ENCODE measurements around the gene PLCL2. TPM values are rescaled to one million over a fixed set of nuclear protein-coding genes. Genes with fewer than 3 reads are reported as not detected.

The PLCL2 gene
- polyA plus RNA-seq, 2 of the 4 experiments (the other 2 are of a cell fraction), result 2.1 to 3.0 TPM

GRCh38 chr3:16837602-16838001 lies 47.2 kb upstream of the PLCL2 start:
- WGBS (ENCODE audit: missing lambda C conversion rate), result 78% methylated on average over 7 of the region's 7 CpGs
- no peak overlapping the region for H3K4me3 ChIP-seq
- ATAC-seq (no peak), FAIRE-seq (no peak), DNase-seq (ENCODE audit: low read depth in 1 of 2, low spot score in 1 of 2) (no peak)
- no peak overlapping the region for H3K4me2 ChIP-seq
- POLR2A ChIA-PET, result no interaction called here
- no peak overlapping the region for H3K27ac ChIP-seq
- H3K4me1 ChIP-seq, result no peaks in the 10 kb centered on the region
- H3K9me3 ChIP-seq, result no peaks in the 10 kb centered on the region
- no peak for TF ChIP-seq HDAC2 (IDR thresholded peaks at IDR 0.05)
- CTCF ChIA-PET, result interaction anchor here (0.8 to 1.4 kb wide), 4 partner anchors 9 to 397 kb away, joined by 3 to 5 read pairs (median 4); no protein-coding TSS in a partner anchor

GRCh38 chr3:16838561-16838960 lies 46.2 kb upstream of the PLCL2 start:
- Histone ChIP-seq H3K4me3 (no peak overlapping the region), H3K9me3 (no peaks in the 10 kb centered on the region), H3K4me1 (no peaks in the 10 kb centered on the region), H3K4me2 (no peak overlapping the region), H3K27ac (no peak overlapping the region)
- ATAC-seq (no peak), DNase-seq (ENCODE audit: low read depth in 1 of 2, low spot score in 1 of 2) (no peak), FAIRE-seq (no peak)
- ChIA-PET CTCF (interaction anchor here (1.4 kb wide), 1 partner anchor 396 kb away, joined by 5 read pairs; no protein-coding TSS in a partner anchor), POLR2A (no interaction called here)
- 30% methylated on average over 1 of the region's 1 CpG for WGBS (ENCODE audit: missing lambda C conversion rate)
- TF ChIP-seq SREBF2 (IDR thresholded peaks at IDR 0.05), result no peak
- no peak for TF ChIP-seq HOXA7 (CRISPR knock-in tag; IDR thresholded peaks at IDR 0.05)
- no peak for TF ChIP-seq CEBPB (IDR thresholded peaks at IDR 0.05)
- TF ChIP-seq, protein P1, sequence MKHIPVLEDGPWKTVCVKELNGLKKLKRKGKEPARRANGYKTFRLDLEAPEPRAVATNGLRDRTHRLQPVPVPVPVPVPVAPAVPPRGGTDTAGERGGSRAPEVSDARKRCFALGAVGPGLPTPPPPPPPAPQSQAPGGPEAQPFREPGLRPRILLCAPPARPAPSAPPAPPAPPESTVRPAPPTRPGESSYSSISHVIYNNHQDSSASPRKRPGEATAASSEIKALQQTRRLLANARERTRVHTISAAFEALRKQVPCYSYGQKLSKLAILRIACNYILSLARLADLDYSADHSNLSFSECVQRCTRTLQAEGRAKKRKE (CRISPR knock-in tag; IDR thresholded peaks at IDR 0.05; ENCODE audit: low read depth), result no peak
- no peak for TF ChIP-seq REST (IDR thresholded peaks at IDR 0.05)
- TF ChIP-seq EHF (CRISPR knock-in tag; IDR thresholded peaks at IDR 0.05), result no peak
- no peak for TF ChIP-seq SMC3 (IDR thresholded peaks at IDR 0.05)
- TF ChIP-seq KDM1A (IDR thresholded peaks at IDR 0.05; ENCODE audit: low read depth), result no peak
- TF ChIP-seq CBX2 (IDR thresholded peaks at IDR 0.05; ENCODE audit: borderline replicate concordance, low read depth), result no peak
- no peak for TF ChIP-seq POLR2AphosphoS2 (conservative IDR thresholded peaks at IDR 0.05; ENCODE audit: low read length)
- no peak for TF ChIP-seq NPAS2 (CRISPR knock-in tag; IDR thresholded peaks at IDR 0.05; ENCODE audit: borderline replicate concordance)
- TF ChIP-seq MAFK (IDR thresholded peaks at IDR 0.05; ENCODE audit: partially characterized antibody), result no peak
- no peak for TF ChIP-seq CHD4 (IDR thresholded peaks at IDR 0.05; ENCODE audit: borderline replicate concordance)

DNA sequence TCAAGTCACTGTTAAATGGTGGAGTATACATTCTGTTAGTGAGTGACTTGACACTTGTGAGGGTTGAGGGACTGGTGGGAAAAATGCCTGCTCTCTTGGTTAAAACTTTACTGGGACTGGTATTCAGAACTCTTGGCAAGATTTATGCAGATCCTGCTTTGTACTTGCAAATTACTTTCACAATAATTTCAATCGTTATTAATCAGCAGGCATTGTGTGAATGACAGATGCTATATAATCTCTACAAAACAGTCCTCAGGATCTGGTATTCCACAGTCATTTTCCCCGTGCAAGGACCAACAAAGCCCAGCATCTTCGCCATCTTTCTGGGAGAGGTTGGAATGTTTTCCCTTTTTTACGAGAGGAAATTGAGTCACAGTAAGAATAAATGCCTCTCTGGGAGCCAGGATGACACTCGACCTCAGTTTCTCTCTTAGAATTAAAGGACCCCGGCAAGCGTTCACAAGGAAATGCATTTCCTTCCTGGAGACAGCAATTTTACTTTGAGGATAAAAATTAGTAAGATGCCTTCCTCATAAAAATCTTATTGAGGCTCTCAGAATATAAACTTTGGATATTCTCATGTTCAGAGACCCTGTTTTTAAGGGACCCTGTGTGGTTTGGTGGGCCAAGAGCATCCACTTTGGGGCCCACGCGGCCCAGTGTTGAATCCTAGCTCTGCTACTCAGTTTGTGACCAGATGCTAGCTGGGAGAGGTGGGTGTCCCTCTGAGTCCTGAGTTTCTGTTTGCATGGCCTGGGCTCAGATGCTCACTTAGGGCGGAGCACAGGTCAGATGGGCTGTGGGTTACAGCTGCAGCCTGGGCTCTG lies 45.3 kb upstream of the PLCL2 start:
- Histone ChIP-seq H3K9me3 (no peaks in the 10 kb centered on the region), H3K27ac (no peak overlapping the region), H3K4me1 (no peaks in the 10 kb centered on the region), H3K4me3 (no peak overlapping the region), H3K4me2 (no peak overlapping the region)
- WGBS (ENCODE audit: missing lambda C conversion rate), result 74% methylated on average over 10 of the region's 10 CpGs
- DNase-seq (ENCODE audit: low read depth in 1 of 2, low spot score in 1 of 2), result no peak
- CTCF ChIA-PET, result no interaction called here
- no peak for ATAC-seq
- TF ChIP-seq SMC3 (IDR thresholded peaks at IDR 0.05) (no peak), ZFP36 (IDR thresholded peaks at IDR 0.05; ENCODE audit: borderline replicate concordance, partially characterized antibody) (no peak), JUN (IDR thresholded peaks at IDR 0.05) (no peak), NPAS2 (CRISPR knock-in tag; IDR thresholded peaks at IDR 0.05; ENCODE audit: borderline replicate concordance) (no peak), RNF2 (IDR thresholded peaks at IDR 0.05; ENCODE audit: borderline replicate concordance, low read depth) (no peak), ZNF302 (CRISPR knock-in tag; IDR thresholded peaks at IDR 0.05) (no peak), POLR2A (IDR thresholded peaks at IDR 0.05; ENCODE audit: low read length) (no peak), JUNB (IDR thresholded peaks at IDR 0.05) (no peak), MAZ (IDR thresholded peaks at IDR 0.05; ENCODE audit: borderline replicate concordance, low read depth, low read length) (no peak), CHD4 (IDR thresholded peaks at IDR 0.05; ENCODE audit: borderline replicate concordance) (no peak), ESRRA (IDR thresholded peaks at IDR 0.05; ENCODE audit: borderline replicate concordance, low read length) (no peak), EHMT2 (IDR thresholded peaks at IDR 0.05; ENCODE audit: low read depth) (no peak), NR3C1 (IDR thresholded peaks at IDR 0.05) (no peak), HES2 (IDR thresholded peaks at IDR 0.05) (no peak), KDM5A (IDR thresholded peaks at IDR 0.05) (no peak), FOXS1 (CRISPR knock-in tag; IDR thresholded peaks at IDR 0.05) (no peak)
- TF ChIP-seq, protein P2, sequence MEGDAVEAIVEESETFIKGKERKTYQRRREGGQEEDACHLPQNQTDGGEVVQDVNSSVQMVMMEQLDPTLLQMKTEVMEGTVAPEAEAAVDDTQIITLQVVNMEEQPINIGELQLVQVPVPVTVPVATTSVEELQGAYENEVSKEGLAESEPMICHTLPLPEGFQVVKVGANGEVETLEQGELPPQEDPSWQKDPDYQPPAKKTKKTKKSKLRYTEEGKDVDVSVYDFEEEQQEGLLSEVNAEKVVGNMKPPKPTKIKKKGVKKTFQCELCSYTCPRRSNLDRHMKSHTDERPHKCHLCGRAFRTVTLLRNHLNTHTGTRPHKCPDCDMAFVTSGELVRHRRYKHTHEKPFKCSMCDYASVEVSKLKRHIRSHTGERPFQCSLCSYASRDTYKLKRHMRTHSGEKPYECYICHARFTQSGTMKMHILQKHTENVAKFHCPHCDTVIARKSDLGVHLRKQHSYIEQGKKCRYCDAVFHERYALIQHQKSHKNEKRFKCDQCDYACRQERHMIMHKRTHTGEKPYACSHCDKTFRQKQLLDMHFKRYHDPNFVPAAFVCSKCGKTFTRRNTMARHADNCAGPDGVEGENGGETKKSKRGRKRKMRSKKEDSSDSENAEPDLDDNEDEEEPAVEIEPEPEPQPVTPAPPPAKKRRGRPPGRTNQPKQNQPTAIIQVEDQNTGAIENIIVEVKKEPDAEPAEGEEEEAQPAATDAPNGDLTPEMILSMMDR (IDR thresholded peaks at IDR 0.05), result no peak
- TF ChIP-seq, protein P3, sequence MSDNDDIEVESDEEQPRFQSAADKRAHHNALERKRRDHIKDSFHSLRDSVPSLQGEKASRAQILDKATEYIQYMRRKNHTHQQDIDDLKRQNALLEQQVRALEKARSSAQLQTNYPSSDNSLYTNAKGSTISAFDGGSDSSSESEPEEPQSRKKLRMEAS (IDR thresholded peaks at IDR 0.05), result no peak
- FAIRE-seq, result no peak
- POLR2A ChIA-PET, result no interaction called here
